GM19099 (cell line): ENCODE data around the gene ARMH3.

Source experiments
- POLR2A ChIP-seq: IDR thresholded peaks from 3 replicates; pipeline ENCODE4 v1.6.1; 2011; ENCODE audit warnings: low read depth; ENCODE audit not compliant: insufficient read length; ENCODE audit errors: extremely low read depth

Gene ARMH3

GRCh38 chr10:101967119-101967518 lies 88.9 kb downstream of the ARMH3 start:
- TF ChIP-seq POLR2A, result no peak

GRCh38 chr10:101965075-101965765 lies 90.8 kb downstream of the ARMH3 start:
- TF ChIP-seq POLR2A, result no peak

GRCh38 chr10:101961591-101962498 lies 94.1 kb downstream of the ARMH3 start:
- TF ChIP-seq POLR2A, result no peak

GRCh38 chr10:101960879-101961395 lies 95.0 kb downstream of the ARMH3 start:
- TF ChIP-seq POLR2A, result no peak

GRCh38 chr10:101959346-101959916 lies 96.5 kb downstream of the ARMH3 start:
- no peak for TF ChIP-seq POLR2A

GRCh38 chr10:101958691-101959090 lies 97.3 kb downstream of the ARMH3 start:
- TF ChIP-seq POLR2A, result no peak

- no peak for TF ChIP-seq POLR2A
These were observed 99.1 kb downstream of the ARMH3 start for GRCh38 chr10:101956898-101957297.

- no peak for TF ChIP-seq POLR2A
These were observed 99.9 kb downstream of the ARMH3 start for GRCh38 chr10:101956117-101956516.

GRCh38 chr10:101952191-101952590 lies 103.8 kb downstream of the ARMH3 start:
- TF ChIP-seq POLR2A, result no peak

GRCh38 chr10:101950213-101950612 lies 105.8 kb downstream of the ARMH3 start:
- TF ChIP-seq POLR2A, result no peak

- TF ChIP-seq POLR2A, result no peak
These were observed 114.1 kb downstream of the ARMH3 start for GRCh38 chr10:101941871-101942270.

- TF ChIP-seq POLR2A, result no peak
These were observed 115.1 kb downstream of the ARMH3 start for GRCh38 chr10:101940916-101941315.

GRCh38 chr10:101939729-101940128 lies 116.2 kb downstream of the ARMH3 start:
- TF ChIP-seq POLR2A, result no peak

GRCh38 chr10:101939008-101939648 lies 116.8 kb downstream of the ARMH3 start:
- no peak for TF ChIP-seq POLR2A

GRCh38 chr10:101938305-101939007 lies 117.5 kb downstream of the ARMH3 start:
- no peak for TF ChIP-seq POLR2A

GRCh38 chr10:101935431-101935830 lies 120.5 kb downstream of the ARMH3 start:
- no peak for TF ChIP-seq POLR2A
